NCI-H226 (cell line): ENCODE results near the gene GGCT.
"Not testable (repeated sequence)": the region's sequence is repeated elsewhere in the genome, so short reads cannot be mapped to it uniquely, and the experiment has no call there.

Experiments used
- DNase-seq: peaks from one replicate; pipeline ENCODE4 v3.0.0-alpha.2; 2015

Gene GGCT

GRCh38 chr7:30514776-30515175, 10.1 kb upstream of the GGCT start:
- no peak for DNase-seq

- DNase-seq, result no peak
These were observed 9.5 kb upstream of the GGCT start for GRCh38 chr7:30514177-30514576.

GRCh38 chr7:30513762-30514161, 9.1 kb upstream of the GGCT start:
- DNase-seq, result no peak

DNA sequence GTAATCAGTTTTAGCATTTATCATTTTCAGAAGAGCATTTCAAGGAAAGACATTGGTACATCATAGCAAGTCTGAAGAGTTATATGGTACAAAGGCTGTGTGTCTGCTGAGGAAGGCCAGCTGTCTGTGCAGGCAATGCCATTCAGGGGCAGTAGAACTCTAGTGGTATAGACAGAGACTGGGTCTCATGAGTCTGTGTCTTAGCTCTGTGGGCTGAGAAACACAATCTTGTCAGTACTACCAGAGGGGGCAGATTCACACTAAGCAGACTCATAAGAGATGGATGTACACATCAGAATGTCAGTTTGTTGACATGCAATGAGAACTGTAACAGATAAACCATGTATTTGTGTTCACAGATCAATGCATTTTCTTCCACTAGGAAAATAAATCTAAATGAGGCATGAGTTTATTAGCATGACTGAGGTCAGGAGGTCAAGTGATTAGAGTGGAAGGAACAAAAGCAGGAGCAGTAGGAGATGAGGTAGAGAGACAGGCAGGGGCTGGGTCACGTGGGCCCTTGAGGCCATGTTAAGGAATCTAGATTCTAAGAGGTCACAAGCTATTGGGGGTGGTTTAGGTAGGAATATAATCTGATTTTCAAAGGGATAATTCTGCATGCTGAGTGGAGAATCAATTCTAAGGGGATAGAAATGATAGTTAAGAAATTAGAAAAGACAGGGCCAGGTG, 7.5 kb upstream of the GGCT start:
- peak; percentile 12 for DNase-seq

- DNase-seq, result no peak
These were observed 6.9 kb upstream of the GGCT start for GRCh38 chr7:30511494-30511893.

GRCh38 chr7:30510124-30511075, 5.8 kb upstream of the GGCT start:
- peak; percentile 35 for DNase-seq

DNA sequence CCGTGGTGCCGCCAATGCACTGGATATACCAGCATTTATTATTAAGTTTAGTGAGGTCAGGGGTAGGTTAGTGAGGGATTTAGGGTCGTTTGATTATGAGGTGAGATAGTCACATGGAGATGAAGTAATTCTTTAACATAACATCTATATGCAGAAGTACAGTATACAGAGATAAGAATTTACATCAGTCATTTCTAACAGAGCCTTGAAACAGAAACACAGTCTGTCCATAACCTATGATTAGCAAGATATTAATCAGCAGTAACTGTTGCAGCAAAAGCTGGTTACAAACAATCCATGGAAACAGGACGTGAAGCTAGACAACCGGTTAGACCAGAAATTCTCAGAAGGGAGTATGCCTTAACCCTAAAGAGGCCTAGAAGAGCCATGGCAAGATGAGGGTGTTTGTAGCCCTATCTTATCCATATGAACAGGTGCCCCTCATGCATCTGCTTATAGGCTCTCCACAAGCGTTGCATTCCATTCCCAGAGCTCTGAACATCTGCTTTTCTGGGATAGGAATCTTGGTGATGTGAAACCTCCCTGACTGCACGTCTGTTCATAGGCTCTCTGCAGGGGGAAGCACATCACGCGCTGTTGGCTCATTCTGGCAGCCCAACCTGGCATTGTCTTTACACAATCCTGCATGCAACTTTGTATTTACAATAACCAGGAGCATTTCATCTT, 4.7 kb upstream of the GGCT start:
- DNase-seq, result not testable (repeated sequence)

- DNase-seq, result not testable (repeated sequence)
These were observed 2.8 kb upstream of the GGCT start for GRCh38 chr7:30507346-30507900.

GRCh38 chr7:30505174-30505697, 607 bp upstream of the GGCT start:
- DNase-seq, result no peak

- no peak for DNase-seq
These were observed 1.1 kb downstream of the GGCT start for GRCh38 chr7:30503274-30504212.

- no peak for DNase-seq
These were observed 2.0 kb downstream of the GGCT start for GRCh38 chr7:30502470-30503251.

GRCh38 chr7:30501264-30501663, 3.4 kb downstream of the GGCT start:
- DNase-seq, result no peak

- DNase-seq, result no peak
These were observed 11.4 kb downstream of the GGCT start for GRCh38 chr7:30493228-30493627.

DNA sequence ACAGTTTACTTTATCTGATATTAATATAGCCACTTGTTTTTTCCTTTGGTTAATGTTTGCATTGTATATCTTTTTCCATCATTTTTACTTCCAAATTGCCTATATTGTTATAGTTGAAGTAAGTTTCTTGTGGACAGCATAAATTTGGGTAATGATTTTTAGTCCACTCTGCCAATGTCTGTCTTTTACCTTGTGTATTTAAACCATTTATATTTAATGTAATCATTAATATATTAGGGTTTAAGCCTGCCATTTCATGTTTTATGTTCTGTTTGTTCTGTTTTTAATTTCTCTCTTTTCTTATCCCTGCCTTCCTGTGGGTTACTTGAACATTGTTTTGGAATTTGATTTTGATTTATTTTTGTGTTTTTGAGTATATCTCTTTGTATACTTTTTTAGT, 13.2 kb downstream of the GGCT start:
- no peak for DNase-seq

GRCh38 chr7:30487371-30487770, 17.3 kb downstream of the GGCT start:
- no peak for DNase-seq

DNA sequence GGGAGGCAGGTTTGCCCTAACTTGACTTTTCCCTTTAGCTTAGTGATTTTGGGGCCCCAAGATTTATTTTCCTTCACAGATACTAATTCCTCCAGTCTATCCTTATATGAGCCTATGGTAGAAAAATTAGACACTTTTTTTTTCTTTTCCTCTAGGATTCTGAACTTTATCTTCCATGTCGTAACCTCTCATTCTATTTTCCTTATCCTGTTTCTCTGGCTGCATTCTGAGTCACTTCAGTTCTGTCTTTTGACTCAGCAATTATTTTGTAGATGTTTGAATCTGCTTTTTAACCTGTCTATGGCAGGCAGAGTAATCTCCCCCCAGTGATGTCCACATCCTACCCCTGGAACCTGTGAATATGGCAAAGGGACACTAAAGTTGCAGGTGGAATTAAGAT, 19.0 kb downstream of the GGCT start:
- peak; percentile 70 for DNase-seq

DNA sequence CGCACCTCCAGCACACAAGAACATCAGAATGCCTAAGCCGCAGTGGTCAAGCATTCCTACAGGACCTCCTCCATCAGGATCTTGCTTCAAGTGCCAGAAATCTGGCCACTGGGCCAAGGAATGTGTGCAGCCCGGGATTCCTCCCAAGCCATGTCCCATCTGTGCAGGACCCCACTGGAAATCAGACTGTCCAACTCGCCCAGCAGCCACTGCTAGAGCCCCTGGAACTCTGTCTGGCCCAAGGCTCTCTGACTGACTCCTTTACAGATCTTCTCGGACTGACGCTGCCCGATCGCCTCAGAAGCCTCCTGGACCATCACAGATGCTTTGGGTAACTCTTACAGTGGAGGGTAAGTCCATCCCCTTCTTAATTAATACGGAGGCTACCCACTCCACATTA, 23.2 kb downstream of the GGCT start:
- DNase-seq, result not testable (repeated sequence)

DNA sequence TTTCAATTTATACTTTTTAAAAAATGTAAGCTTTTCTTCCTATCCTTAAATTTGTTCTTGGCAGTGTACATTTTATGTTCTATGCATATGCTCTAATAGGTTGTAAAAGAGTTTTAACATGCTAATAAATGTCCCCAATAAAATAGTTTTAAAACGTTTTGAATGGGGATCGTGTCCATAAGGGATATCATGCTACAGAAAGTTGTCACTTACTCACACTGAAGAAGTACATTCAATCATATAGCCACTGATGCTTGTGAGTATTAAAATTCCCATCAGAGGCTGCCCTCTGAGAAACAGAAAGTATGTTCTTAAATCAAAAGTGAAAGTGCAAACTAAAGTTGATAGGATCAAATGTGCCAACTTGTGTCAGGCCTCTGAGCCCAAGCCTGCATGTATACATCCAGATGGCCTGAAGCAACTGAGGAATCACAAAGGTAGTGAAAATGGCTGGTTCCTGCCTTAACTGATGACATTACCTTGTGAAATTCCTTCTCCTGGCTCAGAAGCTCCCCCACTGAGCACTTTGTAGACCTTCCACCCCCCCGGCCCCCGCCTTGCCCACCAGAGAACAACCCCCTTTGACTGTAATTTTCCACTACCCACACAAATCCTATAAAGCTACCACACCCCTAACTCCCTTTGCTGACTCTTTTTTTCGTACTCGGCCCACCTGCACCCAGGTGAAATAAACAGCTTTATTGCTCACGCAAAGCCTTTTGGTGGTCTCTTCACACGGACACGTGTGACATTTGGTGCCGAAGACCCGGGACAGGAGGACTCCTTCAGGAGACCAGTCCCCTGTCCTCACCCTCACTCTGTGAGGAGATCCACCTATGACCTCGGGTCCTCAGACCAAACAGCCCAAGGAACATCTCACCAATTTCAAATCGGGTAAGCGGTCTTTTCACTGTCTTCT, 25.2 kb downstream of the GGCT start:
- DNase-seq, result peak; percentile 68

DNA sequence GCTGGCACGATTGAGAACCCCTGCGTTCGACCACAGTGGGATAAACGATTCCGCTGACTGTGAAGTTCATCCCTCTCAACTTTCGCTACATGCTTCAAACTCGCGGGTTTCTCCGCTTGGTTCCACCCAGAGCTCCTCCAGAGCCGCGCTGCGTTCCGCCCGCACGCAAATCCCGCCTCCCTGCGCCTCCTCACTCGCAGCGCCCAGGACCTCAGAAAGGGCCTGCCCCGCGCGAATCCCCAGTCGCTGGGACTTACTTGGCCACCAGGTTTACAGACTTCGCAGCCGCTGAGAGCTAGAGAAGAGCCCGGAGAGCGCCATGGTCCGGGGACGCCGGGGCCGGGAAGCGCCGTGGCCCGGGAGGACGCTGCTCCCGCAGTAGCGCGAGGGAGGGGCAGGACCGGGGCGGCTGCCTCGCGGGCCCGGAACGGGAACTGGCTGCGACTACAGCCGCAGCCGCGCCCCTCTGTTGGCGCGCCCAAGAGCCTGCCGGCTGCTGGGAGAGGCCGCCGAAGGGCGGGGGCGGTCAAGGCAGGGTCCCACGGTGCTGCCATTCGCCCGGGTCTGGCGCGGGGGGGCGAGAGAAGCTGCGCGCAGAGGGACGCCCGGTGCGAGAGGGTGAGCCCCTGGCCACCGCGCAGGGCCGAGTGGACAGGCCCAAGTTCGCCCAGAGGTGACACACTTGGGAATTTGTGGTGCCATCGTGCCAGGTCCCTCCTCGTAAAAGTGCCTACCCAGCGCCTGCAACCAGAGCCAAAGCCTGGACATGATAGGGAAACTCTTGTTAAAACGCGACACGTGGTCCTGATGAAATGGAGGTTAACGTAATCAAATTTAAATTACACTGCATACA, 26.1 kb downstream of the GGCT start, which contains the start of gene NOD1:
Gene NOD1, minus strand, starts transcription at position 436 of the 853 bp plus-strand sequence. CDS start 21,863 bp downstream, outside the sequence.
- peak; percentile 88 for DNase-seq
